LNCAP (cell line): ENCODE measurements around the gene GLRA1.

Source experiments
- TF ChIP-seq, protein P1 (sequence below): fragments of 450-650 bp; IDR thresholded peaks from 2 replicates; pipeline ENCODE4 v1.5.1; 2017; ENCODE audit warnings: mild to moderate bottlenecking

GLRA1 gene

DNA sequence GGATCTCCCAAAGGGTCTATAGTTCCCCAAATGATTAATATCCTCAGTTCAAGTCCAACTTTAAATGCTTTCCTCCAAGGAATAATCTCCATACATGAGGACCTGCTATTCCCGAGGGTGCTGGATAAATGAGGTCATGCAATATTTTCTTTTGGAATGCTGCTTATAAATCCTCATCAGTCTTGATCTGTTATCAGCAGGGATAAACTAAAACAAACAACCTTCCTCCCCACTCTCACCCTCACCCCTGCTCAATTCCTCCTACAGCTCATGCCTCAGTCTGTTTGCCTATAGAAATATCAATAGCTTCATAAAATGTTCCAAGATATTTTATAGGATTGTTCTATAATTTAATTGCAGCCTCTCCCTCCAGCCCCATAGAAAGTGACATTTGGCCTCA lies 61.1 kb downstream of the GLRA1 start:
- TF ChIP-seq, protein P1, sequence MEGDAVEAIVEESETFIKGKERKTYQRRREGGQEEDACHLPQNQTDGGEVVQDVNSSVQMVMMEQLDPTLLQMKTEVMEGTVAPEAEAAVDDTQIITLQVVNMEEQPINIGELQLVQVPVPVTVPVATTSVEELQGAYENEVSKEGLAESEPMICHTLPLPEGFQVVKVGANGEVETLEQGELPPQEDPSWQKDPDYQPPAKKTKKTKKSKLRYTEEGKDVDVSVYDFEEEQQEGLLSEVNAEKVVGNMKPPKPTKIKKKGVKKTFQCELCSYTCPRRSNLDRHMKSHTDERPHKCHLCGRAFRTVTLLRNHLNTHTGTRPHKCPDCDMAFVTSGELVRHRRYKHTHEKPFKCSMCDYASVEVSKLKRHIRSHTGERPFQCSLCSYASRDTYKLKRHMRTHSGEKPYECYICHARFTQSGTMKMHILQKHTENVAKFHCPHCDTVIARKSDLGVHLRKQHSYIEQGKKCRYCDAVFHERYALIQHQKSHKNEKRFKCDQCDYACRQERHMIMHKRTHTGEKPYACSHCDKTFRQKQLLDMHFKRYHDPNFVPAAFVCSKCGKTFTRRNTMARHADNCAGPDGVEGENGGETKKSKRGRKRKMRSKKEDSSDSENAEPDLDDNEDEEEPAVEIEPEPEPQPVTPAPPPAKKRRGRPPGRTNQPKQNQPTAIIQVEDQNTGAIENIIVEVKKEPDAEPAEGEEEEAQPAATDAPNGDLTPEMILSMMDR, result no peak

DNA sequence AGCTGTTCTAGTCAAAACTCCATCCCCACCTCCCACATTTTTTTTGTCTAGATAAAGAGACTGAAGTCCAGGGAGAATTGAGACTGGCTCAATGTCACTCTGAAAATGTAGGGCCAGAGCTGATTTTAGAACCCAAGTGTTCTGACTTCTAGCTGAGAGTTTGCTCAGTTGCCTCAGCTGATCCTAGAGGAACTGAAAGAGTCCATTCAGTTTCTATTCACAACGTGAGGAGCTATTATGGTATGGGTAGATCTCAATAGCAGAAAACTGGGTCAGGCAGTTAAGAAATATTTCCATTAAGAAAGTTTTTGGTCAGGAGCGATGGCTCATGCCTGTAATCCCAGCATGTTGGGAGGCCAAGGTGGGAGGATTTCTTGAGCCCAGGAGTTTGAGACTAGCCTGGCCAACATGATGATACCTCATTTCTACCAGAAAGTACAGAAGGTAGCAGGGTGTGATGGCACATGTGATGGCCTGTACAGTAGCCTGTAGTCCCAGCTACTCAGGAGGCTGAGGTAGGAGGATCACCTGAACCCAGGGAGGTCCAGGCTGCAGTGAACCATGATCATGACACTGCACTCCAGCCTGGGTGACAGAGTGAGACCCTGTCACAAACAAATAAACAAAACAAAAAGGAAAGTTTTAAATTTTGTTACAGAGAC lies 61.7 kb downstream of the GLRA1 start:
- TF ChIP-seq, protein P1, result no peak

DNA sequence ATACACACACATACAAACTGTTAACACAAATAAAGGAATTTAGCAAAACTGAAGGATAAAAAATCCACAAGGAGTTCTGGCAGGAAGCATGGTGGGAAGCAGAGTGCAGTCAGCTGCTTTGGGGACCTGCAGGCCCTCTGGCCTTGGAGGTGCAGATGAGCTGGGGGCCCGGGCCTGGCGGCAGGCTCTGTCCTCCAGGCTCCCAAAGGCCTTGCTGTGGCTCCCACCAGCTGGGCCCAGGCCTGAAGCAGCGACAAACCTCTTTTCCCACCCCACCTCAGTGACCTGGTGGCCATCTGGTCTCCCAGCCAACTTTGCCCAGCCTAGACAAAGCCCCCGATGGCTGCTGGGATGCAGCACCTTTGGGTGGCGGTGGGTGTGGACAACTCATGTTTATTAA lies 67.8 kb downstream of the GLRA1 start:
- TF ChIP-seq, protein P1, result no peak

DNA sequence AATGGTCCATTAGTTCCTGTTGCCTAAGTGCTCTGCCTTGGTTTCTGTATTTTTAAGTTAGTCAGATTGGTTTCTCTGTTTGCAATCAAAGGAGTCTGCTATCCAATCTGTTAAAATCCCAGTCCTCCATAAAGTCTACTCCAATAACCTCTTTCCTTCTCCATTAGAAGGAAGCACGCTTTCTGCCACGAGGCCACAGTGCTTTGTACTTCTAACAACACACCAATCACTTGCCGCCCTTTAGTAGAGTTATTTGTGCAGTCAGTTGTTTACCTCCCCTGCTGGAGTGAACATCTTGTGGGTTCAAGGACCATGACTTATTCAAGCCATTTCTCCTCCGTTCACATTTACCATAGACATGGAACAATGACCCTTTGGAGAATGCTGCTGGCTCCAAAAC lies 69.0 kb downstream of the GLRA1 start:
- TF ChIP-seq, protein P1, result no peak

DNA sequence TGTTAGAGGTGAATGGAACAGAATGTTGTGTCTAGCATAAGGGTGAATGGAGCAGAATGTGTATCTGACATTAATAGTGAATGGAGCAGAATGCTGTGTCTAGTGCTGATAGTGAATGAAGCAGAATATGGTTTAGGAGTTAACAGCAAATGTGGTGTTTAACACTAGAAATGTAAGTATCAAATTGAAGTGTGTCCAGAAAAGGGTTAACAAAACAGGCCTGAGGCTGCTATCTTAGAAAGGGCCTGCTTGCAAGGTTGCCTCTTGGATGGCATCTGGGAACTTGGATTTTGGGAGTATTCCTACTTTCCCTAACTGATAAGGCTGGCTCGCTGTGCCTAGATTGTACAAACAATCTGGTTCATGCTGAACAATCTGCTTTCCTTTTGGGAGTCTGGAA lies 76.8 kb downstream of the GLRA1 start:
- TF ChIP-seq, protein P1, result no peak

DNA sequence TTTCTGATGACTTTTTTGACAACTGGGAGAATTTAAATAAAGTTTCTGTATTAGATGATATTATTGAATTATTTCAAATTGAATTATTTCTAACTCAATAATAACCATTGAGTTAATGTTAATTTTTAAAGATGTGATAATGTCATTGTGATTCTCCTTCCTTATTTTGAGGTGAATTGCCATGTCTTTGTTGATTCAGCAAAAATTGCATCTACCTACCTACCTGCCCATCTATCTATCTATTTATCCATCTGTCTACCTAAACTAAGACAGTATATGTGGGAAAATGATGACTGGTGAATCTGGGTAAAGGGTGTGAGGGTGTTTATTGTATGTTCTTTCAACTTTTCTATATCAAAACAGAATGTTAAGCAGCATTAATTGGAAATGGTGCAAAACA lies 77.9 kb downstream of the GLRA1 start:
- TF ChIP-seq, protein P1, result no peak

DNA sequence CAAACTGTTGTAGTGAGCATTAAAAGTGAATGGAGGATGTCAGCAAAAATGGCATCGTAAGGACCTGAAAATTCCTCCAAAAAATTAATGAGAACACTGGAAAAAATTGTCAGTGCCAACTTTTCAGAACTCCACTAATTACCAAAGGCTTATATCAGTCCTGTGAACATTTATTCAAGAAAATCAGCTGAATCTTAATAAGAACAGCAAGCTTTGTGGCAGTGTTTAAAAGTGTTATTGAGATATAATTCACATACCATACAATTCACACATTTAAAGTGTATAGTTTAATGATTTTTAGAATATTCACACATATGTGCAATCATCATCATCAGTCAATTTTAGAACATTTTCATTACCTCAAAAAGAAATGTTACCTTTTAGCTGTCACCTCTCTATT lies 95.3 kb downstream of the GLRA1 start:
- TF ChIP-seq, protein P1, result no peak

DNA sequence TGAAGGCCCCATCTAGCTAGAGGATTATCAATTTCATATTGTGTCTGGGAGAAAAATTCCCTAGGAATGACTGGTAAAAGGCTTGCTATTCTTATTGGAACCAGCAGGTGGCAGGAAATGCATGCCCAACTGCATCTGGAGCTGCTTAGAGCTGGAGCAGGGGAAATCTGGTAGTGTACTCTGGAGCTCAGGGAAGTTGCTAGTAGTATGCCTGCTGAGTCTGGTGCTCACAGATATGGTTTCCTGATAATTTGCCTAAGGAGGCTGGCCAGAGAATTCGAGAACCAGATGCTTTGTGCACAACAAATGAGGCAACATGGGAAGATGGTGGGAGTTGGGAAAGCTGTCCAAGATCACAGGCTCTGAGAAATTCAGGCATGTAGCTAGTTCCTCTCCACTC lies 99.2 kb downstream of the GLRA1 start:
- TF ChIP-seq, protein P1, result peak; percentile 80
